ENCODE measurements around the gene SEZ6L. TPM values are rescaled to one million over a fixed set of nuclear protein-coding genes. Genes with fewer than 3 reads are reported as not detected.

SEZ6L gene
- polyA plus RNA-seq, 1 donor = 0.10 TPM

- no peak for DNase-seq
Observed at GRCh38 chr22:26245001-26245400, 75.7 kb downstream of the SEZ6L start.

- DNase-seq = no peak
Observed at GRCh38 chr22:26246552-26246951, 77.3 kb downstream of the SEZ6L start.

DNA sequence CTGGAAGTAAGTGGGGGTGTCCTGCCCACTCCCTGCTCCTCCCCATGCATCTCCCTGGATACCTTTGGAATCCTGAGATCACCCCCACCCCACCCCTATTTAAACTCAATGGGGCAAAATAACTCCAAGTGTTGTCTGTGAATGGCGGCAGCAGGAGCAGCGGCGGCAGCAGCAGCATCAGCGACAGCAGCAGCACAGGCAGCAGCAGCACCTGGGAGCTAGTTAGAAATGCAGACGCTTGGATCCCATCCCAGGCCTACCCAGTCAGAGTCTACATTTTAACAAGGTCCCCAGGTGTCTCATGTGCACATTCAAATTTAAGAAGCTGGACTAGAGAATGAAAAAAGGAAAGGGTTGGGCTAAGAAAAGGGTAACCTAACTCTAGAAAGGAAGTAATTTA lies 82.6 kb downstream of the SEZ6L start:
- DNase-seq = no peak

GRCh38 chr22:26259510-26259909 lies 90.2 kb downstream of the SEZ6L start:
- DNase-seq = peak; percentile 37

DNA sequence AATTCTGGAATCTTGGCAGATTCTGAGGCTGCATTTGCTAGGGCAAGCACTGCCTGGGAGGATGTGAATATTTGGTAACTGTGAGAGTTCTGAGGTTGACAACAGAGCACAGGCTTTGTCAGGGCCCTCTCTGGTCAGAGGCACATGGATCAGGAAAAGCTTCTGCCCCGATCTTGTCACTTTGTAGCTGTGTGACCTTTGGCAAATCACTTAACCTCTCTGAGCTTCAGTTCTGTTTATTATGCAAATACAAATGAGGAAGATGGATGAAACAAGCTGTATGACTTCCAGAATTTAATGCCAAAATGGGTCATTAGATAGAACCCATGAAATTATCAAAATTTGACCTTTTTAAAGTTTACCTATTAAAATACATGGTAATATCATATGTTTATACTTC lies 94.9 kb downstream of the SEZ6L start:
- DNase-seq = no peak

DNA sequence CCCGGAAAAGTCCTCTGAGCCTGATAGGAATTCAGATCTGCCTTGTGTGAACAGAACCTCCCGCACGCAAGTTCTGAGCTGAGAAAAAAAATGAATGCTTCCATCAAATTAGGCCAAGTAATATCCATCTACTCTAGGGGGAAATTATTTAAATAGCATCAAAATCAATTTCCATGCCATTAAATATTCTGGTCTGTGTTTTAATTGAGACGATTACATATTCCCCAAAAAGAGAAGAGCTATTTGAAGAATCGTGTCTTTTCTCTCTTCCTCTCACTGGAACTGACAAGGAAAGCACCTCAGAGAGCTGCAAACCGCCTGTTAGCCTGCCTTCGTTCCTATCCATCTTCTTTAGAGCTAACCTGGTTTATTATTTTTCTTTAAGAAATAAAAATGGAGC lies 96.0 kb downstream of the SEZ6L start:
- DNase-seq = no peak

- DNase-seq = no peak
Observed at GRCh38 chr22:26265909-26266308, 96.6 kb downstream of the SEZ6L start.

DNA sequence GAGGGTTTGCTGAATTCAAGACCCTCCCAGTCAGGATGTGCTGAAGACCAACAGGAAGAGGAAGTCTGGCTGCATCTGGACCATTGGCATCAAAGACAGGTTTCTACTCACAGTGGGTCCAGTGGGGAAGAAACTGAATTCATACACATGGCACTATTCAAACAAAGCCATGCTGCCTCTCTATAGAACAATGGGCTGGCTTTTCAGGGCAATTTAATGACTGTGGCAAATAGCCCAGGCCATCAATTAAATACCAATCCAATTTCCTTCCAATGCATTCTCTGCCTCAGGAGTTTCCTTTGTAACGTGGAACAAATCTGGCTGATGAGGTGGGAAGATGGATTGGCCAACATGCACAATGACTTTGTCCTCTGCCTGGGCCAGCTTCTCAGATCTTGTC lies 98.6 kb downstream of the SEZ6L start:
- no peak for DNase-seq

GRCh38 chr22:26269572-26269971 lies 100.3 kb downstream of the SEZ6L start:
- no peak for DNase-seq

- no peak for DNase-seq
Observed at GRCh38 chr22:26271427-26271826, 102.2 kb downstream of the SEZ6L start.

DNA sequence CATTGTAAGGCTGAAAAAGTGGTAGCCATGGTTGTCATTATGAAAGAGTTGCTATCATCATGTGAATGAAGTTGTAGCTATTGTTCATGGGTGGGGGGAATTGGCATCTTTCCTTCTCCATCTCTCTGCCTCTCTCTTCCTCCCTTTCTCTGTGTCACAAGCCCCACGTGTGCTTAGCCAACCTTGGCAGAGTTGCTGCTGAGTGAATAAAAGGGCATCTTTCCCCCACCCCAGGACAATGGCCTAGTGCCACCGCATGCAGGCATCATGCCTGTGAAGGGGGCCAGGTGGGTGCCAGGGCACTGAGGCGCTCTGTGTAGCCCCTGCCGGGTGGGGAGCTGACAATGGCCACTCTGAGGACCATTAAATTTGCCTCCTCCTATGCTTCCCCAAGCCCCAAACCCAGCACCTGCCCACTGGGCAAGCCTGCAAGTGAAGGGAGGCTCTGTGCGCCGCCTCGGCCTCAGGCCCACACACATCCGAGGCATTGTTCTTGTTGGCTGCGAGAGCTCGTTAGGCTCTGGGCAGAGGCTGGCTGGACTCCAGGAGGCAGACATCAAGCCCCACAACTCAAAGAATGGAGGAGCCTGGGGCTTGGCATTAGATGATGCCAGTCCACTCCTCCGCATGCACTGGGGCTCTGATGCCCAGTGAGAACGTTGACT lies 103.9 kb downstream of the SEZ6L start:
- DNase-seq = no peak

GRCh38 chr22:26276529-26277160 lies 107.4 kb downstream of the SEZ6L start:
- no peak for DNase-seq

DNA sequence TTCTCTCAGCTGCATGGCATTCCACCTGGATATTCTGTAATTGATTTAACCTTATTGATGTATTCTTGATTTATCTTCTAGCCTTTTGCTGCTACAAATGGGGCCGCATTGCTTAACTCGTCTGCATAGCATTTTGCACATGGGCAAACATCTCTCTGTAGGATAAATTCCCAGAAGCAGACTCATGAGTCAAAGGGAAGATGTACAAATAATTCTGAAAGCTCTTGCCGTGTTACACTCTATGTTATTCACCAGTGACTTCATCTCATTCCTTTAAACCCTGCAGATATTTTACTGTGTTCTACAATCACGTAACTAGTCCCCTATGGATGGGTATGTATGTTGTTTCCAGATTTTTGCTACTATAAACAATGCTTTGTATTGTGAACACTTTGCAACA lies 112.7 kb downstream of the SEZ6L start:
- DNase-seq = no peak

GRCh38 chr22:26283330-26283729 lies 114.1 kb downstream of the SEZ6L start:
- no peak for DNase-seq

DNA sequence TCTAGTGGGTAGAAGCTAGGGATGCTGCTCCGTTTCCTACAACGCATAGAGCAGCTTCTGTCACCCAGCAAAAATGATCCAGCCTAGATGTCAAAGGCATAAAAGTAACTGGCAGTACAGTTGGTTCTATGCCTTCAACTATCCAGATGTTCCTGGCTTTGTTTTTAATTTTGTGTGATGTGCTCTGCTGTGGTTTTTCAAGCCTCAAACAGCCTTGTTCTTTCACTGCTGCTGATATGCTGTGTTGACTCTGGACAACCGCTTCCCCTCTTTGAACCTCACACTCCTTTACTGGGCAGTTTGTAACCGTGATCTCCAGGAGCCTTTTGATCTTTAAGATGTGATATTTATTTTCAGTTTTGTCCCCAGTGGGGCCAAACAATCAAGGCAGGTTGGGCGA lies 116.4 kb downstream of the SEZ6L start:
- no peak for DNase-seq

DNA sequence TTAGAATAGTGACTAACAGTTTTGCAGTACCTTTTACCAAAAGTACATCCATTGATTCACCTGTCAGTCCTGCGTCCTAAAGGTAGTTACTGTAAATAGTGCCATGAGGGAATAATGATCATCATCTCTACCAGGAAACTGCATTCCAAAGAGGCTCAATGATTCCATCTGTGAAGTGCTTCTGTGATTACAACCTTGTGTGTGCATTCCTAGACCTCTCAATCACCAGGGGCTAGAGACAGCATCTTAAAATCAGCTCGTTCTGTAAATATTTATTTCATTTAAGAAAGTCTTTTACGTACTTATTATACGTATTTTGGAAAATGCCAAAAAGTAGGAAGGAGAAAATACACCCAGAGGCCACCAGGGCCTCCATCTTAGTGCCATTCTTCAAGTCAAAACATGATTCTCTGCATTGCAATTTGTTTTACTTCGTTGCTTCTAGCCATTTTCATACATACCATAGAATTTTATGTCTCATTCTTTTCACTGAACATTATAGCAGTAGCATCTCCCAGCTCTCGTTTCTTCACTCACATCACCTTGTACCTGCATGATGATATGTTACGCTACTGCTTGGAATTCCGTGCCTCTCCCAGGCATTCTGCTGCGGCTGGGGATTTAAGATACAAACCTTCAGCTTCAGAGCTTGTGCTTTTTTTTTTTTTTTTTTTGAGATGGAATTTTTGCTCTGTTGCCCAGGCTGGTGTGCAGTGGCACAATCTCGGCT lies 117.0 kb downstream of the SEZ6L start:
- DNase-seq = no peak

DNA sequence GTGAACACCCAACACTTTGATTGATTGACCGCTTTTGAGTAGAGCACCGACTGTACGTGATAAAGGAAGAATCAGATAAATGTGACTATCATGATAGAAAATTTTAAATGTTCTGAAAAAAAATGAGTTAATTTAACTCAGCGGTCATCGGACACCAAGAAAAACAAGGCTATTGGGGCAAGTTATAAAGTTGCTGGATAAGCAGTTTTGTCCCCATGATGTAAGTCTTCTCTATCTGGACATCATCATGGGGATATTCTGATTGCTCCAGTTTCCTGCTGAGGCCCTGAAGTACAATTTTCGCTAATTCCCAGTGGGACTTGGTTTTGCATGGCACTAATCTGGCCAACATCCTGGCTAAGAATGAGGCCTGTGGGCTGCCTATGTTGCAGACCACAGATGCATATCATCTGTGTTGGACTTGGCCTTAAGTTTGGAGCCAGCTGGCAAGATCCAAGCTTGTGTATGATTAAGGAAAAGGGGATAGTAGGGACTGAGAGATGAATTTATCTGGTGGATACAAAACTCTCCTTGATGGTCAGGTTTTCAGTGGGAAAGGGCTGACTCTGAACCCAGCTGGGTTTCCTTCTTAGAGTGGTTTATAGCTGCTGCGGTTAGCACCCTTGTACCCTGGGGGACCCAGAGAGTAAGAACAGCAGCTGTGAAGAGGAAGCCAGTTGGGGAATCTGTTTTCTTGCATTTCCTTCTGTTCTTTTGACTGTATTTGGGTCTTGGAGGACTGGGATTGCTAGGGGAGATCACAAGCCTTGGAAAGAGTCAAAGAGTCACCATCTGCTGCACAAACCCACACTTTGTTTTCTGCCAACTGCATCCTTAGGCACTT lies 118.3 kb downstream of the SEZ6L start:
- DNase-seq = no peak

- no peak for DNase-seq
Observed at GRCh38 chr22:26289611-26290101, 120.4 kb downstream of the SEZ6L start.

DNA sequence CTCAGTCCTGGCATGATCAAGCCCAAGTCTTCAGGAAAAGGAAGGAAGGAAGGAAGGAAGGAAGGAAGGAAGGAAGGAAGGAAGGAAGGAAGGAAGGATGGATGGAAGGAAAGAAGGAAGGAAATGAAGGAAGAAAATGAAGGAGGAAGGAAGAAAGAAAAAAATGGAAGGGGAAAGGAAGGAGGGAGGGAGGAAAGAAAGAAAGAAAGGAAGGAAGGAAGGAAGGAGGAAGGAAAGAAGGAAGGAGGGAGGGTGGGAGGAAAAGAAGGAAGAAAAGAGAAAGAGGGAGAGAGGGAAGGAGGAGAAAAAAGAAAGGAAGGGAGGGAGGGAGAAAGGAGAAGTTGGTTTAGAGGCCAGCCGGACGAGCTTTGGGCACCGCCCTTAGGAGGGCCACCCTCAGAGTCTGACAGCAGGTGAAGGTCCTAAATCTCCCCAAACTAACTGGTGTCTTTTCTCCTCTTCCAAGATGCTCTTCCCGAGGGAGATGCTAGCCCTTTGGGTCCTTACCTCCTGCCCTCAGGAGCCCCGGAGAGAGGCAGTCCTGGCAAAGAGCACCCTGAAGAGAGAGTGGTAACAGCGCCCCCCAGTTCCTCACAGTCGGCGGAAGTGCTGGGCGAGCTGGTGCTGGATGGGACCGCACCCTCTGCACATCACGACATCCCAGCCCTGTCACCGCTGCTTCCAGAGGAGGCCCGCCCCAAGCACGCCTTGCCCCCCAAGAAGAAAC lies 122.8 kb downstream of the SEZ6L start:
- DNase-seq = no peak

DNA sequence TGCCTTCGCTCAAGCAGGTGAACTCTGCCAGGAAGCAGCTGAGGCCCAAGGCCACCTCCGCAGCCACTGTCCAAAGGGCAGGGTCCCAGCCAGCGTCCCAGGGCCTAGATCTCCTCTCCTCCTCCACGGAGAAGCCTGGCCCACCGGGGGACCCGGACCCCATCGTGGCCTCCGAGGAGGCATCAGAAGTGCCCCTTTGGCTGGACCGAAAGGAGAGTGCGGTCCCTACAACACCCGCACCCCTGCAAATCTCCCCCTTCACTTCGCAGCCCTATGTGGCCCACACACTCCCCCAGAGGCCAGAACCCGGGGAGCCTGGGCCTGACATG lies 123.4 kb downstream of the SEZ6L start:
- no peak for DNase-seq

DNA sequence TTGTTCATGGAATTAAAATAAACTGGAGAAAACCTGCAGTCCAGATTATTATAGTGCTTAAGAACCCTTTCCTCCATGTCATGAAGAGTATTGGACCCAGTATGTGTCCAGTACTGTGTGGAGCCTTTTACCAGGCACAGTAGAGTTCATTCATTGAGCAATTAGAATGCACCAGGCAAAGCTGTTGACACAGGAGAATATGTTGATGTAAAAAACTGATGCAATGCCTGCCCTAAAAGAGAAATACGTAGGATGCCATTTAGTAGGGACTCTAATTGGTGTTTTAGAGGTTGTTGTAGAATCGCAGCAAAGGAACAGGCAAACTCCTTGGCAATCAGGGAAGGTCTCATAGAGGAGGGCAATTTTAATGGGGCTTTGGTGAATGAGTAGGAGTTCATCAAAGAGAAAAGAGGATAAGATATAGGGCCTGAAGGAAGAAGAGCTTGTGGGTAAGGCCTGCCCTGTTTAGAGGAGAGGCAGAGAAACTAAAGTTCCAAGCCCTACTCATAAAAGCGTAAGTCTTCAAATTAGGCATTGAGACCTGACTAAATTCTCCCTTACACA lies 126.4 kb downstream of the SEZ6L start:
- DNase-seq = no peak
